ENCODE results near the gene EPS8L2.

The EPS8L2 gene

DNA sequence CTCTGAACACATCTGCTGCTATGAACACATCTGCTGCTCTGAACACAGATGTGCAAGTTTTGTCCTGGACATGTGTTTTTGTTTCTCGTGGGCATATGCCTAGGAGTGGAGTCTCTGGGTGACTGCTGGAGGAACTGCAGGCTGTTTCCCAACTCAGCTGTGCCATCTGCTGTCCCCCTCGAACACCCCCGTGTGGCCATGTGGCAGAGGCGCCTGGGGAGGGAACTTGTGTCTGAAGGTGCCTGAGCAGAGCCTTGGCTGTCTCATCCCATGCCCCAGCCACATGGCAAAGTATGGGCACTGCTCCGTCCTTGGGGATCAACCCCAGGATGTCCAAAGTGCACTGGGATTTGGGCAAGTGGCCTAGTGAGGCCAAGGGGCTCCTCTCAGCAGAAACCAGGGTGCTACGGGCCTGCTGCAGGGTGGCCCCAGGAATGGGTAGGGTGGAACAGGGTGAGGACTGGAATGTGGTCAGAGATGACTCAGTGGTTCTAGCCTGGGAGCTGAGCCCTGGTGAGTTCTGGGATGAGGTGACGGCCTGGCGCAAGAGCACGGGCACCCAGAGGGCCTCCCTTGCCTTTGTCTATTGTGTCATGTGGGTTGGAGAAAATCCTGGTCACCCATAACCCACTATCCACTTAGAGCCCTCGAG, 56.5 kb downstream of the EPS8L2 start:
- no peak for DNase-seq (ENCODE audit: low read depth in 2 of 2)

DNA sequence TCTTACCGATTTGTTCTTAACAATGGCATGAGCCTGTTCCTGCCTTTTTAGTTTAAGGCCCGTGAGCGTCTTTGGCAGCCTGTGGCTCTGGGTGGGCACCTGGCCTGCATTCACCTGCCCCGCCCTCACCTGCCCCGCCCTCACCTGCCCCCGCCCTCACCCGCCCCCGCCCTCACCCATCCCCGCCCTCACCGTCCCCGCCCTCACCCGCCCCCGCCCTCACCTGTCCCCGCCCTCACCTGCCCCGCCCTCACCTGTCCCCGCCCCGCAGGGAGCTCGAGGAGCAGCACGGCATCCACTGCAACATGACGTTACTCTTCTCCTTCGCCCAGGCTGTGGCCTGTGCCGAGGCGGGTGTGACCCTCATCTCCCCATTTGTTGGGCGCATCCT, 57.0 kb downstream of the EPS8L2 start:
- DNase-seq (ENCODE audit: low read depth in 2 of 2) = no peak

DNA sequence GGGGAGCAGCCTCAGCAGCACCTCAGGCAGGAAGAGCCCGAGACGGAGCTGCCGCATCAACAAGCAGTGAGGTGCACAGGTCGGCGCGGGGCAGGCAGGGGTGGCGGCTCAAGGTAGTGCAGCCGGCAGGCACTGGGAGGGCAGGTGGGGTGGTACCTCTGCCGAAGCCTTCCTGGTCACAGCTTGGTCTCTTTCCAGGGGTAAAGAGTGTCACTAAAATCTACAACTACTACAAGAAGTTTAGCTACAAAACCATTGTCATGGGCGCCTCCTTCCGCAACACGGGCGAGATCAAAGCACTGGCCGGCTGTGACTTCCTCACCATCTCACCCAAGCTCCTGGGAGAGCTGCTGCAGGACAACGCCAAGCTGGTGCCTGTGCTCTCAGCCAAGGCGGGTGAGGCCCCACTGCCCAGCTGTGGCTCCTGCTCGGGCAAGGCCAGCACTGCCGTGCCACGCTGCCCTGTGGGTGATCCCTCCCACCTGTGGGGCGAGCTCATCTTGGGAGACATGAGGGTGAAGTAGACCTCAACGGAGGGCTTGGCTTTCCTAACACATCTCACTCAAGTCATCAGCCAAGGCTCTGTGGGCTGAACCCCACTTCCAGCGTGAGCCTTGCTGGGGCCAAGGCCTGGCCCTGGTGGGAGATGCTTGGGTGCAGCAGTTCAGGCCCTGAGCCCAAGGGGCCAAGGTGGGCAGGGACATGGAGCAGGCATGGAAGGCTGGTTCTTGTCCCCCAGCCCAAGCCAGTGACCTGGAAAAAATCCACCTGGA, 57.7 kb downstream of the EPS8L2 start:
- no peak for DNase-seq (ENCODE audit: low read depth in 2 of 2)

DNA sequence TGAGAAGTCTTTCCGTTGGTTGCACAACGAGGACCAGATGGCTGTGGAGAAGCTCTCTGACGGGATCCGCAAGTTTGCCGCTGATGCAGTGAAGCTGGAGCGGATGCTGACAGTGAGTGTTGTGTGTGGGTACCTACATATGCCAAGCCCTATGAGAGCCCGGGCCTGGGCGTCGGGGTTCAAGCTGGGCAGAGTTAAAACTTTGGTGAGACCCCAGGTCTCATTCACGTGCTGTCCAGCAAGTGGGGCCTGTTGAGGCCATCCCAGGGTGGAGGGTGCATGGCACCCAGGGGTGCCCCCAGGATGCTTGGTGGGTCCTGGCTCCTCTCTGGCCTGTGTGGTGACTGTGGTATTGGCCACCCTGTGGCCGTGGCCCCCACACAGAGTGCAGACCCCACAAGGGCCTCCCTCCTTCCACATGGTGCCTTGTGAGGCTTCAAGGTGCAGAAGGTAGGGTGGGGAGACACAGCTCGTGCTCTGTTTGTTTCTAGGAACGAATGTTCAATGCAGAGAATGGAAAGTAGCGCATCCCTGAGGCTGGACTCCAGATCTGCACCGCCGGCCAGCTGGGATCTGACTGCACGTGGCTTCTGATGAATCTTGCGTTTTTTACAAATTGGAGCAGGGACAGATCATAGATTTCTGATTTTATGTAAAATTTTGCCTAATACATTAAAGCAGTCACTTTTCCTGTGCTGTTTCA, 58.4 kb downstream of the EPS8L2 start:
- DNase-seq (ENCODE audit: low read depth in 2 of 2) = no peak

DNA sequence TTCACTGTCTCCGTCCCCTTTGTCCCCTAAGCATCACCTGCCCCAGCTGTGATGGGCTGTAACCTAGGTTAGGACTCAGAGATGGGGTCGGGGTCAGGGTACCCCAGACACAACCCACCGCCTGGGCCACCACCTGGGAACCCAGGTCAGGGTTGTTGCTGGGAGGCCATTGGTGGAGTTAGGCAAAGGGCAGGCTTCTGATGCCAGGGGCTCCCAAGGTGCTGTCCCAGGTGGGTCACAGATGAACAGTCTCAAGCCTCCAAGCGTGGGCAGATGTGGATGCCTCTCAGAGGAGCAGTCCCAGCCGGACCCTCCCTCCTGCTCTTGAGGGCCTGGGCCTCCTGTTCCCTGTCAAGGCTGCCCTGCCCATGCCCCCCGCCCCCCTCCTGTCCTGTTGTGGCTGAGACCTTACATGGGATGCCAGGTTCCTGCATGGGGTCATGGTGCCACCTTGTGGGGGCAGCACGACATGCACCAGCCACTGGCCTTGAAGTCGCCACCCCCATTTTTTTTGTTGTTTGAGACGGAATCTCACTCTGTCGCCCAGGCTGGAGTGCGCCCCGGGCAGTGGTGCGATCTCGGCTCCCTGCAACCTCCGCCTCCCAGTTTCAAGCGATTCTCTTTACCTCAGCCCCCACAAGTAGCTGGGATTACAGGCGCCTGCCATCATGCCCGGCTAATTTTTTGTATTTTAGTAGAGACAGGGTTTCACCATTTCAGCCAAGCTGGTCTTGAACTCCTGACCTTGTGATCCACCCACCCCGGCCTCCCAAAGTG, 59.2 kb downstream of the EPS8L2 start:
- DNase-seq (ENCODE audit: low read depth in 2 of 2) = peak; percentile 40 to 47

DNA sequence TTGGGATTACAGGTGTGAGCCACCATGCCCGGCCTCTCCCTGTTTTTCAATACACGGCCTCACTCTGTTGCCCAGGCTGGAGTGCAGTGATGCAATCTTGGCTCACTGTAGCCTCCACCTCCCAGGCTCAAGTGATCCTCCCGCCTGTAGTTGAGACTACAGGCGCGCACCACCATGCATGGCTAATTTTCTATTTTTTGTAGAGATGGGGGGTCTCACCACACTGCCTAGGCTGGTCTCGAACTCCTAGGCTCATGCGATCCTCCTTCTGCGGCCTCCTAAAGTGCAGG, 59.7 kb downstream of the EPS8L2 start:
- DNase-seq (ENCODE audit: low read depth in 2 of 2) = no peak

DNA sequence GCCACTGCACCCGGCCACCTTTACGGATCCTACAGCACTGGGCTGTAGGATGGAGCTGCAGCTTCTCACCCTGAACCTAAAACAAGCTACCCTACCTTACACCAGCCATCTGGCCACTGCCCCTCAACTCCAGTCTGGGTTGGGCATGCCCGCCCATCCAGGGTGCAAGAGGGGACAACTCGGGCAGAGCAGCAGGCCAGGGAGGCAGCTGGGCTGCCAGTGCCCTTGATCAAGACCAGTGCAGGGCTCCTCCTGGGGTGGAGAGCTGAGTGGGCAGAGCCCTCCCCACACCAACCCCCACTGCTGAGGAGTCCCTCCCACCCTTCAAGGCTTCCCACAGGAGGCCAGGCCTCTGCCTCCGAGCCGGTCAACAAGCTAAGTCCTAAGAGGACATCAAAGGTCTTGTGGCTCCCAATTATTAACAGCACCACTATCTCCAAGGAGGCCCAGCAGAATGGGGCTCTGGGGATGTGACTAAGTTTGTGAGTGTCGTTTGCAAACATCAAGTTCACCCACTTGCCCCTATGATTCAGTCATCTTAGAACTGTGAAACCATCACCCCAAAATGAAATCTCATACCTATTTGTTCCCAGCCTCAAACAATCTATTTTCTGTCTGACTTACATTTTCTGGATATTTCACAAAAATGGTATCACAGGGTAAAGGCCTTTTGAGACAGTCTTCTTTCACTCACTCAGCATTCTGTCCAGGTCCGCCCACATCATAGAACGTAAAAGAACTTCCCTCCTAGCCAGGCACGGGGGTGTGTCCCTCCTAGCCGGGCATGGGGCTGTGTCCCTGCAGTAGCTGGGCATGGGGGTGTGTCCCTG, 60.3 kb downstream of the EPS8L2 start:
- DNase-seq (ENCODE audit: low read depth in 2 of 2) = no peak

DNA sequence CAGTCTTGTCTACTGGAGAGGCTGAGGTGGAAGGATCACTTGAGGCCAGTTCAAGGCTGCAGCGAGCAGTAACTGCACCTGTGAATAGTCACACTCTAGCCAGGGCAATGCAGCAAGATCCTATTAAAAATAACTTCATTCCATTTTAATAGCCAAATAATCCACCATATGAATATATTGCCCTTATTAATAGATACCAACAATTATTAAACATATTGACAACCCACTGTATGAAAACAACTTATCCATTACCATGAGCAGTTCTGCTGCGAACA, 60.8 kb downstream of the EPS8L2 start:
- no peak for DNase-seq (ENCODE audit: low read depth in 2 of 2)

DNA sequence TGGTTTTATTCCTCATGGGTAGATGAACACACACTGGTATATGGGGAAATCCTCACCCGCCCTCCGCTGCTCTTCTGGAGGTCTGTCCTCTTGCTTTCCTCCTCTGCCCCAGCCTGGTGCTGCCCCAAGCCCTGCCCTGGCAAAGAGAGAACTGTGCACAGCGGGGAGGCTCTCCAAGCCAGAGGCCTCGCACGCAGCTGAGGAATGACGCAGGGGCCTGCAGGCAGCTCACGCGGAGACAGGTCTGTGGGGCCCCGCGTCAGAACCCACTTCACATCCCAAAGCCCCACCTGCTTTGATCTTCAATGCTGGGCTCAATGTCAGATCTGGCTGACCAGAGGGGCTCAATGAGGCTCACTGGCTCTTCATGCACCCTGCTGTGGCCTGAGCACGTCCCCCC, 61.2 kb downstream of the EPS8L2 start:
- no peak for DNase-seq (ENCODE audit: low read depth in 2 of 2)

DNA sequence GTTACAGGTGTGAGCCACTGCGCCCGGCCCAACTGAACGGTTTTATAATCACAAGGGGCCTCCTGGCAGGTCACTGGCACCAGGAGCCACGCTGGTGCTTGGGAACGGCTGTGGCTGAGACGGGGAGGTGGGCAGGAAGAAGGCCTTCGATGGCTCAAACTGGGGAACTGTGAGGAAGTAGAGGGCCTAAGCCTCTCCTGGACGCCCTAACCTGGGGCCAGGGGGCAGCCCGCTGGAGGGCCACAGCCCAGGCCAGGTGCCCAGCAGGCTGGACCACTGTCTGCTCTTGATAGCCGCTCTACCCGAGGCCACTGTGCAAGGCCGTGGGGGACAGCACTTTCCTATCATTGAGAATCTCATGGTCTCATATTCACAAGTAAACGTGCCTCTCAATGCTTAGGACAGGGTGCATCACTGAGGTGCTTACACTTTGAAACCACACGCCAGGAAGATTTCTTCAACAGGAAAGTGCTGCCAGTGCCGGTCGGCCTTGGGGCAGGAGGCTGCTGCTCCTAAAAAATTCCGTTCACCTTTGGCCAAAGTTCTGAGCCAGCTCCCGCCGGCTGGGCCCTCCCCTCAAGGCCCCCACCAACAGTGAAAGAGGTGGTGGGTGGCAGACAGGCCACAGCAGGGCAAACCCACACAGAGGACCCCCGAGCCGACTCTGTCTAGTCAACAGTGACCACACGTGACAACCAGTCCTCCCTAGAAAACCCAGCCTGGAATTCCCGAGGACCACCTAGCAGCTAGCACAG, 64.0 kb downstream of the EPS8L2 start:
- DNase-seq (ENCODE audit: low read depth in 2 of 2) = no peak

DNA sequence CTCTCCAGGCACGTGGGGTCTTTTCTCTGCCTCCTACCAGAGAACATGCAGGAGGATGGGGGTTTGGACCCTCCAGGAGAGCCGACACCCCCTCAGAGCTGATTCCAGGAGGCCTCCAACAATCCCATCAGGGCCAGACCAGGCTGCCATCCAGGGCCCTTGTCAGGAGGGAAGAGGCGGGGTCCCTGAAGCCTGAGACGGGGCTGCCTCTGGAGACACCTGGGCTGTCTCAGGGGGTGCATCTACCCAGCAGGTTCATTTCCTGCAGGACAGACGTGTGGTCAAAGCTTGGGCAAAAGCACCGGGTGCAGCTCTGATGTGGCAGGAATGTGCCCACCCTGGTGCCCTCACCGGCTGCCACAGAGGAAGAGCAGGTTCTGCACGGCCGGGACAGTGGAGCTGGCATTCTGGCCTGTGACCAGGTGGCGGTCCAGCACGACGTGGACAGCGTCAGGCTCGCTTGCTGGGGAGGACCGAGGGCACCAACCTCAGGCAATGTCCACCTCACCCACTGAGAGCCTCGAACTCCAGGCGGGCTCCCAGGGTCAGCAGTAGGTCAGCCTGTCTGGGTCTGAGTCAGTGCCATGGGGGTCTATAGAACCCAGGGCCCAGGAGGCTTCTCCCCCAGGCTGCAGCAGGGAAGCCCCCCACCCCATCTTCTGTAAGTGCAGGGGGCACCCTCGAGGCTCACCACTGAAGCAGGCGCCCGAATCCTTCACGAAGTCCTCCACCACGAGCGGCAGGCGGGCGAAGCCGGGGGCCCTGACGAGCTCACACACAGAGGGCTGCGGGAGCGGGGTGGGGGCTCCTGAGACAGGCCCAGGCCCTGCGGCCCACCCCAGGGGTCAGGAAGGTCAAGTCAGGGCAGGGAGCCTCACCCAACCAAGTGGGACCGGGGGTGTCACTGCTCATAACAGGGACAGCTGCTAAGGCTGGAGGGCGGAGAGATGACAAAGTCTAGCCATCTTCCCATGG, 64.9 kb downstream of the EPS8L2 start:
- no peak for DNase-seq (ENCODE audit: low read depth in 2 of 2)

DNA sequence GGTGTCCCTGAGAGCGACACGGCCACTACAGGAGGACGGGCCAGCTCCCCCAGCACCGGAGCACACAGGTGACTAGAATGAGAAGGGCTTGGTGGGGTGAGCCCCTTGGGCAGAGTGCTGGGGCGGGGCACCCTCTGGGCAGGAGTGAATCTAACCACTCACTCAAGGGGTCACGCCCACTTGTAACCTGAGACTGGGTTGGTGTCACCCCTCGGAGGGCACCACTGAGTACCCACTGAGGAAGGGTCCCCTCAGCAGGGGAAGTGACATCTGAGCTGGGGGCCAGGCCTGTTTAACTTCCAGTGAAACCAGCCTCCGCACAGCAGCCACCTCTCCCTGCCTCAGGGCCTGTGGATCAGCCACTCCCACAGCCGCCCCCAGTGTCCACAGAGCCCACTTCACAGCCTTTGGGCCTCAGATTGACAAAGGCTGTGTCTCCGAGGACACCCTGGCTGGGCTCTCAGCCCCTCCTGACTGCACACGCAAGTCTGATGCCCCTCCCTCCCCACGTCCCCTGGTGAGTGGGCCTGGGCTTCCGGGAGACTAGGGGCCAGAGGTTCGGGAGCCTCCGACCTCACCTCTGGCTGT, 65.7 kb downstream of the EPS8L2 start:
- no peak for DNase-seq (ENCODE audit: low read depth in 2 of 2)

DNA sequence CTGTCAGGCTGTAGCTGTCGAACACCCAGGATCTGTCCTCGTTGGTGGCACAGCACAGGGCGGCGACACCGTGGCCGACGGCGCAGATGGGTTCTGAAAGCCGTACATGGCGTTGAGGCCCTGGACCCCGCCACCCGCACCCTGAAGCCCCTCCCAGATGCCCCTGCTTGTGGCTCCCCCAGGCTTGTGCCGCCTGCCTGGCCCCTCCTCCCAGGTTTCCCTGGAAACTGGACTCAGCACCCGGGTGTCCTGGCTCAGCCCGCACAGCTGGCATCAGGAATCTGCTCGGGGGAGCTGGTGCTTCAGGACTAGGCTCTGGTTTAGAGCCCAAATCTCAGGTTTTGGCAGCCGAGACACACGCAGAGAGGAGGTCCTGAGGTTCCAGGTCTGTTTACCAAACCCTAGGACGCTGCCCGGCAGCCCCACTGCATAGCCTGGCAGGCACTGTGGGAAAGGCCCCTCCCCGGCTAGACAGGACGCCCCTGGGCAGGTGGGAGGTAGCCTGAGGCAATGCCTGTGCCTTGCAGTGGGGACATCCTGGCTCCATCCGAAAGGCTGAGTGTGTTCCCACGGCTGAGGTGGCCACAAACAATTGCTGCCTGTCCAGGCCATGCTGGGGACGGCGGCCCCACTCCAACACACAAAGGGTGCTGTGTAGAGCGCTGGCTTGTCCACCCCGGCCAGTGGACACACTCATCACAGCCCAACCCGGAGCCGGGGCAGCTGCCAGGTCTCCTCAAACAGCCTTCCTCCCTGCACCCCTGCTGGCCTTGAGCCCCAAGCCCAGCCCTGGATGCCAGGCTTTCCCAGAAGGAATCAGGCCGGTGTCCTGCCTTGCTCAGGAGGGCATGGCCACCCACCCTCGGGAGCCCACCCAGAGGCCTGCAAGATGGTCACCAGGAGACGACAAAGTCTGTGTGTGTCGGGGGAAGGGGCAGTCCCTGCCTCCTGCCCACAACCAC, 66.7 kb downstream of the EPS8L2 start:
- no peak for DNase-seq (ENCODE audit: low read depth in 2 of 2)

DNA sequence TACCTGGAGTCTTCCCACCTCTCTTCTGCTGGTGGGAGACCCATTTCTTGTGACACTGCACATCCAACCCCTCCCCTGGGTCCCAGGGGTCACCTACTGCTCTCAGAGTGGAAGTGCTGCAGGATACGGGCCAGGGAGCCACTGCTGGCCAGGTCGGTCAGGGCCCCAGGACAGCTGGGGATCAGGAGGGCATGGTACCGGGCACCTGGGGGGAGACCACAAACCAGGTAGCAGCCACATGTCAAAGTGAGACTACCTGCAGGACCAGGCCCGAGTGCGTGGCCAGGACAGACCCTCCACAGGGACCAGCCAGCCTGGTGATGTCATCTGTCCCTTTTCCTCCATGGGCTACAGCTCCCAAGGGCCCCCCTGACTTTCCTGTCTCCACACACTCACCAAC, 67.4 kb downstream of the EPS8L2 start:
- no peak for DNase-seq (ENCODE audit: low read depth in 2 of 2)

DNA sequence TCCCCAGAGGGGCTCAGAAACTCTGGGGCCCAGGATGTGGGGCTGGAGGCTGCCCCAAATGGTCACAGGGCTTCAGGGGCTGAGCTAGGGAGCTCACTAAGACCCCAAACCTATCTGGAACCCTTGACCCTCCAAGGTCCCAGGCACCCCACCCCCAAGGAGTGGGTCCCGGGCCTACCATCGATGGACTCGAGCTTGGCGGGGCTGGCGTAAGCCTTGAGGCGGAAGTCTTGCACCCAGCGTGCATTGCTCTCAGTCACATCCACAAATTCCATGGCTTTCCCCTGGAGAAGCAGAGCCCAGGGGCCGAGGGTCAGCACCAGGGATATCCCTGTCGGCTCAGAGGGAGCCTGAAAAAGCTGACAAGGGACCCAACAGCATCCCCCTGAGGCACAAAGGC, 67.8 kb downstream of the EPS8L2 start:
- DNase-seq (ENCODE audit: low read depth in 2 of 2) = no peak

DNA sequence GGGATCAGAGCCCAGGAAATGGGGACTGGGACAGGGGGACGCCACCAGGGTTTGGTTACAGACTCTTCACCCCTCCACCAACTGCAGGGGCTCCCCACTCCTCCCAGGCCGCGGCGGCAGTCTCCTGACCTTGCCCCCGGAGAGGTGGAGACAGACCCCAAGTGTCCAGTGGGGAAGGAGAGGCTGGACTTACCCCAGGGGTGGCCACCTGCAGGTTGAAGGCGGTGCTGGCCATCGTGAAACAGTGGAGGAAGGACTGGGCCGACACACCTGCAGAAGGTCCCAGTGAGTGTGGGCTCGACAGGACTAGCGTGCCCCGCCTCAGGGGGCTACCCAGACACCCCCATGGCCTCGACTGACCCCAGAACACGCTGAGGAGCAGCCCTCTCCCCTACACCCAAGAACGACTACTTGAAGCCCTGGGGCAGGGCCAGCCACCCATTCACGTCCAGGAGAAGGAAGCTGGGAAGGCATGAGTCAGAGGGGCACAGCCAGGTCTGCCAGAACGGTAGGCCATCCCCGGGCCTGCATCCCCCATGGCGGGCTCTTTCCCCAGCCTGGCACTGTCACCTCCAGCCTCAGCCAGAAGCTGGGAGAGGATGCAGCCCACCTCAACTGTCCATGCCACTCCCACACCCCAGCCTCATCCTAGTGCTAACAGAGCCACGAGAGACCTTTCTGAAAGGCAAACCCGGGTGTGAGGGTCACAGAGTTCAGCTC, 69.0 kb downstream of the EPS8L2 start:
- DNase-seq (ENCODE audit: low read depth in 2 of 2) = no peak

DNA sequence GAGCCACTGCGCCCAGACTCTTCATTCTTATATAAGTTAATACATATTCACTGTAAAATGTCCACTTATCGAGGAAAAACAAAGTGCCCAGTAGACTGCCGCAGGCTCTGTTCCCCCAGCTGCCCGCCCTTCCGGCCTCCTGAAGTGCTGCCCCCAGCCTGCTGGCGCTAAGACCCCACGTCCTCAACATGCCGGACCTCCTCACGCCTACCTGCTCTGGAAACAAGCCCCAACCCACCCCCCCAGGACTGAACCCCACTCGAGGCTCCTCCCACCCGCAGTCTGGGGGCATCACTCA, 70.2 kb downstream of the EPS8L2 start:
- DNase-seq (ENCODE audit: low read depth in 2 of 2) = no peak

Measured in stimulated activated CD4-positive, alpha-beta T cell treated with anti-CD3 and anti-CD28 coated beads, Interleukin-1b, Interleukin-23, amount 100 ng/mL, for 4 hours (primary cell).